Measurements from ENCODE around the gene HLTF. TPM values are rescaled to one million over a fixed set of nuclear protein-coding genes. Genes with fewer than 3 reads are reported as not detected.

HLTF gene
- total and polyA plus RNA-seq, 2 donors (not counting 1 experiment from before 2014, with no cell fraction given): 22.1 to 67.2 TPM

DNA sequence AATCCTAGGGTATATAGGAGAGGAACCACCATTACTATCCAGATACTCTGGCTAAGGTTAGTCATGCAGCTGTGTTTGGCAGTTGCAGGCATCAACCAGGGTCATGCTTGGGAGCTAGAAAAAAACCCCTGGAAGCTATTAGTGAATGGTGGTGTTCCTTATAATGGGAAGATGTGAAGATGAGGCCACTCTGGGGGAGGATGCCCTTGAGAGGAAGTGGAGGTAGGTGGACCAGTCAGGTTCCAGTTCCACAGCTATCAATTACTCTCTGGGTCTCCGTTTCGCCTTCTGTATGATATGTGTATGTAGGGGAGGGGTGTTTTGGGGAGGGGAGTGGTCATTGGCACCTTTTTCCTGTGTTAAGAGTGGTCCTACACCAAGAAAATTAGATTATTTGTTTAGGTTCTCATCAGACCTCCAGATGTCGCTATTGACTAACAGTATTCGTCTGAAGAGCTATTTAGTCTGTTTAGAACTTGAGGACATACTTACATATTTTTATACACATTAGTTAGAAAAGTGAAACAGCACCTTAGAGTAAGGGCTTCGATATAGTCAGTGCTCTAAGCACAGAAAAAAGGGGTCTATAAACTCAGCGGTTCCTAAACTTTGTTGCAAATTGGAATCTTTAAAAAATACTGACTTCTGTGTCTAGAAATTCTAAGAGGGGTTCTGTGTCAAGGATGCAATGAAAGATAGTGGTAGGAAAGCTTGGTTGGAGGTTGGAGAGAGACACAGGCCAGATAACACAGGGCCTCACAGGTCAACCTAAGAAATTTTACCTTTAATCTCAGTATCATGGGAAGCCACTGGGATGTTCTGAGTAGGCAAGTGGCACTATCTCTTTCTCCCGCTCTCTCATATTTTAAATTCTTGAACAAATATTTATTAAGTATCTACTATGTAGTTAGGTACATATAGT lies 34.0 kb upstream of the HLTF start:
- peak; percentile 55 to 85 for DNase-seq (ENCODE audit: low read depth in 2 of 2)
- H4K20me1 ChIP-seq (ENCODE audit: control insufficient read depth, extremely low read depth, insufficient read depth, low read length): no peaks in the 10 kb centered on the region
- peak overlapping the region; percentile 19 for H3K4me2 ChIP-seq (ENCODE audit: extremely low read depth, insufficient read depth, low read length)
- no peaks in the 10 kb centered on the region for H3K36me3 ChIP-seq (ENCODE audit: control insufficient read depth, insufficient read depth, low read length)
- H3K27me3 ChIP-seq (ENCODE audit: control insufficient read depth, insufficient read depth, low read length): no peaks in the 10 kb centered on the region
- no peak overlapping the region for H3K27ac ChIP-seq (ENCODE audit: insufficient read depth, low read length)
- H3K9me3 ChIP-seq (ENCODE audit: control insufficient read depth, insufficient read depth, low read depth, low read length): no peaks in the 10 kb centered on the region
- TF ChIP-seq, protein P1, sequence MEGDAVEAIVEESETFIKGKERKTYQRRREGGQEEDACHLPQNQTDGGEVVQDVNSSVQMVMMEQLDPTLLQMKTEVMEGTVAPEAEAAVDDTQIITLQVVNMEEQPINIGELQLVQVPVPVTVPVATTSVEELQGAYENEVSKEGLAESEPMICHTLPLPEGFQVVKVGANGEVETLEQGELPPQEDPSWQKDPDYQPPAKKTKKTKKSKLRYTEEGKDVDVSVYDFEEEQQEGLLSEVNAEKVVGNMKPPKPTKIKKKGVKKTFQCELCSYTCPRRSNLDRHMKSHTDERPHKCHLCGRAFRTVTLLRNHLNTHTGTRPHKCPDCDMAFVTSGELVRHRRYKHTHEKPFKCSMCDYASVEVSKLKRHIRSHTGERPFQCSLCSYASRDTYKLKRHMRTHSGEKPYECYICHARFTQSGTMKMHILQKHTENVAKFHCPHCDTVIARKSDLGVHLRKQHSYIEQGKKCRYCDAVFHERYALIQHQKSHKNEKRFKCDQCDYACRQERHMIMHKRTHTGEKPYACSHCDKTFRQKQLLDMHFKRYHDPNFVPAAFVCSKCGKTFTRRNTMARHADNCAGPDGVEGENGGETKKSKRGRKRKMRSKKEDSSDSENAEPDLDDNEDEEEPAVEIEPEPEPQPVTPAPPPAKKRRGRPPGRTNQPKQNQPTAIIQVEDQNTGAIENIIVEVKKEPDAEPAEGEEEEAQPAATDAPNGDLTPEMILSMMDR (conservative IDR thresholded peaks at IDR 0.05 in 1 of 2, IDR thresholded peaks at IDR 0.05 in 1 of 2; ENCODE audit: low read depth in 1 of 2, low read length in 2 of 2): peak; percentile 48 to 55
- no peak for TF ChIP-seq EZH2 (IDR thresholded peaks at IDR 0.05; ENCODE audit: low read length, missing control alignments)
- H2AFZ ChIP-seq (ENCODE audit: low read length): peak overlapping the region; percentile 40
- no peaks in the 10 kb centered on the region for H3K4me1 ChIP-seq (ENCODE audit: control insufficient read depth, extremely low read depth, insufficient read depth, low read length)
- no peaks in the 10 kb centered on the region for H3K79me2 ChIP-seq (ENCODE audit: control insufficient read depth, insufficient read depth, low read length)
- no peak overlapping the region for H3K4me3 ChIP-seq (replicated peaks in 1 of 4; ENCODE audit: control extremely low read depth in 1 of 4, insufficient read depth in 1 of 4, low read depth in 3 of 4, low read length in 4 of 4)
- no peak overlapping the region for H3K9ac ChIP-seq (ENCODE audit: insufficient read depth, low read length)

DNA sequence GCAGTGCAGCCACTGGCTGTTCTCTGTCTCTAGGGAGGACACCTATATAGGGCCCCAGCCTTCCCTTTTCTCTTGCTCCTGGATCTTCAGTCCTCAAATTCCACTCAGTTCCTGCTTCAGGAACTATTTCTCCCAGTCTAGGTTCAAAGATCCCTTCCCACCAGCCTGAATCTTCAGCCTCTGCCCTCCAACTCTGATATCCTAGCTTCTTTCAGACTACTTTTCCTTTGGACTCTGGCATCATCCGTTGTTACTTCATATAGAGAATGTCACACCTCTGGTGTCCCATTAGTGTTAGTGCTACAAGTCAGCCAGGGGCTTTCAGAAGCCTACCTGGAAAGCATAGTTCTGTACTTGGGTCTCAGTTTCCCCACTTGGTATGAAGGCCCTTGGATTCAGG lies 33.1 kb upstream of the HLTF start:
- Histone ChIP-seq H3K27ac (ENCODE audit: insufficient read depth, low read length) (no peak overlapping the region), H2AFZ (ENCODE audit: low read length) (no peak overlapping the region), H4K20me1 (ENCODE audit: control insufficient read depth, extremely low read depth, insufficient read depth, low read length) (no peaks in the 10 kb centered on the region), H3K4me2 (ENCODE audit: extremely low read depth, insufficient read depth, low read length) (no peak overlapping the region), H3K4me3 (replicated peaks in 1 of 4; ENCODE audit: control extremely low read depth in 1 of 4, insufficient read depth in 1 of 4, low read depth in 3 of 4, low read length in 4 of 4) (no peak overlapping the region), H3K36me3 (ENCODE audit: control insufficient read depth, insufficient read depth, low read length) (no peaks in the 10 kb centered on the region), H3K79me2 (ENCODE audit: control insufficient read depth, insufficient read depth, low read length) (no peaks in the 10 kb centered on the region), H3K27me3 (ENCODE audit: control insufficient read depth, insufficient read depth, low read length) (no peaks in the 10 kb centered on the region), H3K9me3 (ENCODE audit: control insufficient read depth, insufficient read depth, low read depth, low read length) (no peaks in the 10 kb centered on the region), H3K9ac (ENCODE audit: insufficient read depth, low read length) (no peak overlapping the region), H3K4me1 (ENCODE audit: control insufficient read depth, extremely low read depth, insufficient read depth, low read length) (no peaks in the 10 kb centered on the region)
- TF ChIP-seq EZH2 (IDR thresholded peaks at IDR 0.05; ENCODE audit: low read length, missing control alignments): no peak
- TF ChIP-seq, protein P1 (conservative IDR thresholded peaks at IDR 0.05 in 1 of 2, IDR thresholded peaks at IDR 0.05 in 1 of 2; ENCODE audit: low read depth in 1 of 2, low read length in 2 of 2): no peak
- DNase-seq (ENCODE audit: low read depth in 2 of 2): no peak

DNA sequence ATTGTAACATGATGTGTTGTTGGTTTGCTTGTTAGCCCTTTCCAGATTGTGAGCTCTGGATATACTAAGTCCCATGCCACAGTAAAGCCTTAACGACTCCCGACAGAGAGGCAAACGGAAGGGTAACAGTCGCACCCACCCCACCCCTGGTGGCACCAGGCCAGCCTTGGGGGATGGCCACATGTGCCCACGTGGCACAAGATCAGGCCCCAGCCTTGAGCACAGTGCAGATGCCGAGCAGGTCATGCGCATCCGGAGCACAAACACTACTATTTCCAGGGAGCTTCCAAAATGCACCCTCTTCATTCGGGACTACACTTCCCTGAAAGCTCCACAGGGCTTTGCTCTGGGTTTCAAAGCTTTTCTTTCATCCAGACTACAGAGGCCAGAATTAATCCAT lies 32.4 kb upstream of the HLTF start:
- no peaks in the 10 kb centered on the region for H3K79me2 ChIP-seq (ENCODE audit: control insufficient read depth, insufficient read depth, low read length)
- H3K4me1 ChIP-seq (ENCODE audit: control insufficient read depth, extremely low read depth, insufficient read depth, low read length): no peaks in the 10 kb centered on the region
- H3K4me3 ChIP-seq (replicated peaks in 1 of 4; ENCODE audit: control extremely low read depth in 1 of 4, insufficient read depth in 1 of 4, low read depth in 3 of 4, low read length in 4 of 4): no peak overlapping the region
- no peak overlapping the region for H3K9ac ChIP-seq (ENCODE audit: insufficient read depth, low read length)
- no peaks in the 10 kb centered on the region for H3K9me3 ChIP-seq (ENCODE audit: control insufficient read depth, insufficient read depth, low read depth, low read length)
- H3K4me2 ChIP-seq (ENCODE audit: extremely low read depth, insufficient read depth, low read length): no peak overlapping the region
- no peak for DNase-seq (ENCODE audit: low read depth in 2 of 2)
- TF ChIP-seq, protein P1 (conservative IDR thresholded peaks at IDR 0.05 in 1 of 2, IDR thresholded peaks at IDR 0.05 in 1 of 2; ENCODE audit: low read depth in 1 of 2, low read length in 2 of 2): no peak
- no peak for TF ChIP-seq EZH2 (IDR thresholded peaks at IDR 0.05; ENCODE audit: low read length, missing control alignments)
- H3K36me3 ChIP-seq (ENCODE audit: control insufficient read depth, insufficient read depth, low read length): no peaks in the 10 kb centered on the region
- H4K20me1 ChIP-seq (ENCODE audit: control insufficient read depth, extremely low read depth, insufficient read depth, low read length): no peaks in the 10 kb centered on the region
- H3K27ac ChIP-seq (ENCODE audit: insufficient read depth, low read length): no peak overlapping the region
- no peaks in the 10 kb centered on the region for H3K27me3 ChIP-seq (ENCODE audit: control insufficient read depth, insufficient read depth, low read length)
- H2AFZ ChIP-seq (ENCODE audit: low read length): no peak overlapping the region
